ENCODE measurements around the gene TMEM89. TPM values are rescaled to one million over a fixed set of nuclear protein-coding genes. Genes with fewer than 3 reads are reported as not detected.

Gene TMEM89, protein sequence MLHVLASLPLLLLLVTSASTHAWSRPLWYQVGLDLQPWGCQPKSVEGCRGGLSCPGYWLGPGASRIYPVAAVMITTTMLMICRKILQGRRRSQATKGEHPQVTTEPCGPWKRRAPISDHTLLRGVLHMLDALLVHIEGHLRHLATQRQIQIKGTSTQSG
- not detected for total RNA-seq
- long read RNA-seq, result 0 reads

- no peak for DNase-seq
- ATAC-seq, result no peak
- intact Hi-C loops (cut with DNase I), result no loop called here
Measured at GRCh38 chr3:48621461-48621869, at the start of gene TMEM89. TMEM89 (minus strand) TSS chr3:48621769; CDS start chr3:48621756, 13 bp downstream.

DNA sequence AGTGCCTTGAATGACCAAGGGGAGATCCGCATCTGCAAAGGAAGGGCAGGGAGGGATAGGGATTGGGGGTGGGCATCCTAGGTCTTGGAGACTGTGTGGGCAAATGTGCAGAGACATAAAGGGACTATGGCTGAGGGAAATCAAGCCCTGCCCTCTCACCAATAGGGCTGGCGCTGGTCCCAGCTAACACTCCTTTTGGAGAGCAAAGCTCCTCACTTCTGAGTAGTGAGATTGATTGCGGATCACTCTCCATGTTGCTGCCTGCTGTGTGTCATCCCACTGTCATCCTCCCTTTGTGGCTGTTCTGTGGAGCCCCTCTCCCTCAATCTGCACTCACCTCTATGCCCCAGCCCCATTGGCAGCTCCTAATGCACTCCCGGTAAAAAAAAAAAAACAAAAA is 43.4 kb upstream of the TMEM89 start:
- ATAC-seq, result no peak
- intact Hi-C loops (cut with DNase I), result no loop called here
- no peak for DNase-seq

- no peak for ATAC-seq
- no peak for DNase-seq
- intact Hi-C loops (cut with DNase I), result no loop called here
Measured at GRCh38 chr3:48664313-48664644, 42.7 kb upstream of the TMEM89 start.

DNA sequence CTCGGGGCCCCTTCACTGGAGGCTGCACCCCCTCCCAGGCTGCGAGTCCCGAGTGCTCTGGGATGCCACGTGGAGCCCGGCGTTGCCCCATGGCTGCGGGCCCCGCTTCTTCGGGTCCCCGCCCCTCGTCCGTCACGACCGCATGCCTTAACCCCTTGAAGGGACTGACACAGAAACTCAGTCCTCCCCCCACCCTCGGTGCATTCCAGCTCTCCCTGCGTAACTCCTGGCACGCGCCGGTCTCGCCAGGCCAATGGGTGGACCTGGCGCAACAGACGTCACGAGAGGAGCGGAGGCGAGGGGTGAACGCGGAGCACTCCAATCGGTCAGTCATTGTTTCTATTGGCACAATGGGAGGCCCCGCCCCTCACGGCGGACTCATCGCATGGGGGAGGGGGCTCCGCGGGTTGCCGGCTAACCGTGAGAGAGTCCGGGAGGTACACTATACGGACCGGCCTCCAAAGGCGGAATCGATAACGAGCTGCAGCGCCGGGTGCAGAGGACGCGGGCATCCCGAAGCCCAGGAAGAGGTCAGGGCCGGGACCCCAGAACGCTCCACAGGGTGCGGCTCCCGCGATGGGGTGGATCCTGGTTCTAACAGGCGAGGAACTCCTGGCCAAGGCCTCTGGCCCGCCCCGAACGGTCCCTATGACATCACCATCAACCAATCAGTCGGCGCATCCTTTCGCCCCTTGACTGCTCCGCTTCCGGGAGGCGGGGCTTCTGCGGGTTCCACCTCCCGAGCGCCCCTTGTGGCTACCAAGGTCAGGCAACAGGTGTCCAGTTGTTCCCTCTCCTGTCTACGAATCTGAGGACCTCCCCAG is 42.1 kb upstream of the TMEM89 start:
- peak; percentile 87 to 91 for ATAC-seq
- intact Hi-C loops (cut with DNase I), result no loop called here
- DNase-seq, result peak; percentile 95

DNA sequence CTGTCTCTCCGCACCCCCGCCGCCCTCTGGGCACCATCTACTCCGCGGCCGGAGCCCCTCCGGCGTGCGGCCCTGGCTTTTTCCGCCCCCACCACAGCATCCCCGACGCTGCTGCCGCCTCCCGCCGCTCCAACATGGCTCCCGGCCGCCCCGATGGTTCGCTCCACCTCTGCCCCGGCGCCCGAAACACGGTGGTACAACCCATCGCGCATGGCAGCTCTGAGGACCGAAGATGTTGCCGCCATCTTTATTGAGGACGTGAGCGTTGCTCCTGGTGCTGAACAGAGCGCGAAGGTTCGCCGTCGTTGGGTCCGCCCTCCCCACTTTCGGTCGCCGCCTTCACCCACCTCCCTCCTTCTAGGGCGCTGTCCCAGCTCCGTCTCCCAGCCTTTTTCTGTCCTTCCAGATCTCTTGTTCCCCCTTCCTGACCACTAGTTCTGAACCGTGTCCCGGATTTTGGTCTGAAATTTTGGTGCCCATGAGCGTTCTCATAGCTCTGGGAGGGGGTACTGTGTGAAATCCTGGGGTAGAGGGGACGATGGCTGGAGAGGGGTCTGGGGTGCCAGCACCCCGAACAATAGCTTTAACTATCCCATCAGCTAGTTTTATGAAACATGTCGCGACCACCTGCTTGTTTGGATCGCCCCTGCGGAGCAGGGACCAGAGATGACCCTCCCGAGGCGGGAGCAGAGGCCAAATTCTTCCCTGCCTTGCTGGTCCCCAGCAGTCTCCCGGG is 41.4 kb upstream of the TMEM89 start, which contains the start of gene CELSR3:
CELSR3 (minus strand) TSS at position 134 of the 736 bp plus-strand sequence. CDS start 252 bp downstream, outside the sequence.
- DNase-seq (peak; percentile 79), ATAC-seq (peak; percentile 58 to 69)
- intact Hi-C loops (cut with DNase I), result no loop called here

GRCh38 chr3:48662145-48662752 is 40.7 kb upstream of the TMEM89 start:
- DNase-seq (no peak), ATAC-seq (no peak)
- intact Hi-C loops (cut with DNase I), result no loop called here

DNA sequence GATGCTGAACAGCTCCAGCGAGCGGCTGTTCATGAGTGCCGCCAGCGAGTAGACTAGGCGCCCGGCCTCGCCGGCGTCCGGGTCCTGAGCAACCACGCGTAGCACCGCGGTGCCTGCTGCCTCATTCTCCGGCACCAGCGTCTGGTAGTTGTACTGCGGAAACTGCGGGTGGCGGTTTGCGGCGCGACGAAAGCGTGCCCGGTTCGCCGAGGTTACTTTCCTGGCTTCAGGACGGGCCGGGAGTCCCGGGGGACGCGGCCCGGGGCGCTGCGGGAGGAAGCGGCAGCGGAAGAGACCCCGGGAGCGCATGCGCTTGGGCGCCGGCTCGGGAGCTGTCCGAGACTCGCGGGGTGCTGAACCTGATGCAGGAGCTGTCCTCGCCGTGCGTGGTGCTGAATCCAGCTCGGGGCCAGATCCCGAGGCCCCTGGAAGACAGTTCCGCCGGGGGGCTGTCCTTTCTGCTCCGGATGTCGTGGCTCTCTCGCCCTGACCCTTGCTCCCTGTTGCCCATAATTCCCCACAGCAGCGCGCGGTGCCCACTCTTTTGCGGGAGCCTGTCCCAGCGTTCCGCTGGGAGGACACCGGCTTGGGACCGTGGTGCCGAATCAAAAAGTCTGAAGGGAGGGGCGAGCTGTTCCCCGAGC is 40.1 kb upstream of the TMEM89 start:
- ATAC-seq, result peak; percentile 4 to 5
- intact Hi-C loops (cut with DNase I), result no loop called here

DNA sequence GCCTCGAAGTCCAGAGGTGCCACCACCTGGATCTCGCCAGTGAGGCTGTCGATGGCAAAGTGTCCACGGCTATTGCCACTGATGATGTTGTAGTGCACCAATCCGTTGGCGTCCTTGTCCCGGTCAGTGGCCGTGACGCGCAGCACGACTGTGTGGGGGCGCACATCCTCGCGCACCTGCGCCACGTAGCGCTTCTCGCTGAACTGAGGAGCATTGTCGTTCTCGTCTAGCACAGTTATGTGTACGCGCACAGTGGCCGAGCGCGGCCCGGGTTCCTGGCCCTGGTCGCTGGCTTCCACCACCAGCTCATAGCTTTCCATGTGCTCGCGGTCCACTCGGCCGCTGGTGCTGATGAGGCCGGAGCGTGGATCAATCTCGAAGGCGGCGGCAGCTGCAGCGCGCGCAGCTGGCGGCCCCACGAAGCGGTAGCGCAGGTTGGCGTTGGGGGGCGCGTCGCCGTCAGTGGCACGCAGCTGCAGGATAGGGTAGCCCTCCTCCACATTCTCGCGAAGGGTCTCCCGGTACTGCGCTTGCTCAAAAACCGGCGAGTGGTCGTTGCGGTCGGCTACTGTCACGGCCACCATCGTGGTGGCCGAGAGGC is 39.3 kb upstream of the TMEM89 start:
- intact Hi-C loops (cut with DNase I), result no loop called here
- ATAC-seq (no peak), DNase-seq (no peak)

More for the DNA sequence above, 40.1 kb upstream of the TMEM89 start:
- DNase-seq, result peak; percentile 70

DNA sequence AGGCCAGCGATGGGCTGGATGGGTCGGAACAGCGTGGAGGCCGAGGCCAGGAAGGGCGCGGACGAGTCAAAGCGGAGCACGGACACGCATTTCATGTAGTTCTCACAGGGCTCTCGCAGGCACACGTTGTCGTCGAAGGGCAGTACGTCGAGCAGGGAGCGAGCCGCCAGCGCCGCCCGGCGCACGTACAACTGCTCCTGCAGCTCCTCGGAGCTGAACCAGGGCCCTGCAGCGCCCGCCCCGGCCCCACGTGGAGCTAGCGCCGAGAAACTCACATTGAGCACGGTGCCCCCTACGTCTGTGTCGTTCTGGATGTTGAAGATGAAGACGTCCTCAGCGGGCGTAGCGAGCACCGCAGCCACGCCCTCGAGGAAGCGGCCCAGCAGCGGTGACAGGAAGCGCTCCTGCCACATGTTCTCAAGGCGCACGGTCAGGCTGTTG is 35.3 kb upstream of the TMEM89 start:
- ATAC-seq, result no peak
- intact Hi-C loops (cut with DNase I), result loop anchor here in 1 of 2 donors (1.0 kb wide), 1 partner anchor 22 kb away; the partner anchor contains the start of gene SLC26A6

DNA sequence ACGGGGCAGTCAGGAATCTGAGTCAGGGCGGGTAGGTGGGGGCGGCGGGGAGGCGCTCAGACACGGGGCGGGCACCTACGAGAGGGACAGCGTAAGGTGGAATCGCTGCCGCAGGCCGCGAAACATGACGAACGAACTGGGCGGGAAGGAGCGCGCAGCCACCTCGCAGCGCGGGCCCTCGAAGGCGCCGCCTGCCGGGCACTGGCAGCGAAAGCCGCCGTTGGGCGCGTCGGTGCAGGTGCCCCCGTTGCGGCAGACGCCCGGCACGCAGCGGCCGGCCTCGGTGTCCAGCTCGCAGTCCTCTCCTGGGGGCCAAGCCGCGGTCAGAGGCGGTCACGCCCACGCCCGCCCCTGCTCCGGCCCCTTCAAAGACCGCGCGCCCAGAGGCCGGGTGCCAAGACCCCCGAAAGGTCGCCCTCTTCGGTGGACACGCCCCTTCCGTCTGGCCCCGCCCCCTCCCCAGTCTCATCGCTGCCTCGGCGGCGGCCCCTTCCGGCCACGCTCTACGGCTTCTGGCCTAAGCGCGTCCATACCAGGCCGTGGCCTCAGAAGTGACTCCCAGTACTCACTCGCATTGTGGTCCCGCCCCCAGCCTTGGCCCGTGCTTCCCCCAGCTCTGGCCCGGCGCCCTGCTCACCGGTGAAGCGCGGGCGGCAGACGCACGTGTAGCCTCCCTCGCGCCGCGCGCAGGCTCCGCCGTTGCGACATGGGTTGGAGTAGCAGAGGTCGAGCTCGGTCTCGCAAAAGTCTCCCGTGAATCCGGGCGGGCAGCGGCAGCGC is 34.7 kb upstream of the TMEM89 start:
- ATAC-seq (peak; percentile 89 to 94), DNase-seq (peak; percentile 89)
- intact Hi-C loops (cut with DNase I), result loop anchor here in 1 of 2 donors (1.0 kb wide), 1 partner anchor 21 kb away; the partner anchor contains the start of gene SLC26A6

More for the DNA sequence above, 35.3 kb upstream of the TMEM89 start:
- DNase-seq, result no peak

DNA sequence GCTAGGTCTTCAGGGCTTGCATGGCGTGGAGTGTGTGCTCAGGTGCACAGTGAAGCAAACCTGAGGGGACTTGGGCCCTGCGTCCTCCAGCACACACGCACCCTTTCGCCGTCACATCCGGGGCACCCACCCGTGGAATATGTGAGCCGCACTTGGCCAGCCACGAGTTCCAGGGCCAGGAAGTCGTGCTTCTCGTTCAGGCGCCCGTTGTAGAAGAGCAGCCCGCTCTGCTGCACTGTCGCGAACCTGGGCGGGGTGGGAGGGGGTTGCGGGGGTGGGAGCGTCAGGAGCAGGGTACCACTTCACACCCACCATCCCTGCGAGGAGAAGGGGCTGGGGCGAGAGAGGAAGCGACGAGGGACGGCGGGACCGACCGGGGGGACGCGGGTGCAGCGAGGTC is 34.0 kb upstream of the TMEM89 start:
- no peak for DNase-seq
- peak in 1 of 2 donors; percentile 2 for ATAC-seq
- intact Hi-C loops (cut with DNase I), result loop anchor here in 1 of 2 donors (1.0 kb wide), 1 partner anchor 20 kb away; the partner anchor contains the start of gene SLC26A6

DNA sequence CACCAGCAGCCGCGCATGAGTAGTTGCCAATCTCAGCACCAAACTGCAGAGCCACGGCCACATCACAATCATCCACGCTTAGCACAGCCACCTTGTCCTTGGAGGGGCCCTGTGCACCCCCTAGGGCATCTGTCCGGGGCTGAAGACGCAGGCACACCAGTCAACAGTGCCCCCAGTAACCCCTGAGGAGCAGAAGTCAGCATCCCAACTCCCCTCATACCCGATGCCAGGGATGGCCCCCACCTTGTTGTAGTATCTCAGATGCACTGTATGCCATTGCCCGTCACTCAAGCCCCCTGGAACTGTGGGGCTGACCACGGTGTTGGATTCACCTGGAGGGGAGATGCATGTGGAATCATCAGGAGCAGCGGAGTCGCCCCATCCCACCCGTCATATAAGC is 33.5 kb upstream of the TMEM89 start:
- no peak for DNase-seq
- ATAC-seq, result no peak

DNA sequence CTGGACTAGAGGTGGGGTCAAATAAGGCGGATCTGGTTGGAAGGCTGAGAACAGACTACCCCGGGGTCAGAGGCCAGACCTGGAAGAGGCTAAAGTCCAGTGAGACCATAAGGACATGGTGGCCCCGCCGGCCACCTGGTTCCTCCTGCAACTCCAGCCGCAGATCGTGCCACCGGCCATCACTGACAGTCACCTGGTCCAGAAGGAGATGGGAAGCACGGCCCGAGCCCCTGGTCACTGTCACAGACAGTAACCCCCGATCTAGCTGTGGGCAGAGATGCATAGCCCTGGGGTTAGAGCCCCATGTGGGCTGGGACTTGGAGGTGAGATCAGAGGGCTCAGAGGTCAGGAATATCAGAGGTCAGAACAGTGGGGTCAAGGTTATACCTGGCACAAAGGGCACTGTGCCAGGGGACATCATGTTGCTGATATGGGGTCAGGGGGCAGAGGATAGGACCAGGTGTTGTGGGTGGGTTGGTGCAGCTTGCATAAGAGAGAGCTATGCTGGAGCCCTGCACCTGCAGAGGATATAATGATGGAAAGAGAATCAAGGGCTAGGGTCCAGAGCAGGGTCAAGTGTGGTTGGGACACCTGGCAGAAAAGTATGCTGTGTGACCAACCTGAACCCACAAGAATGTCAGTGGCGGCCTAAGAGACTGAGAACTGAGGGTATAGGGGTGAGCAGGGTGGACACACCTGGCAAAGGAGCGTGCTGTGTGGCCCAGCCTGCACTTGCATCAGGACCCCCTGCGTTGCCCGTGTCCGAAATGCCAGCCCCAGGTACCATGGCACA is 31.6 kb upstream of the TMEM89 start:
- intact Hi-C loops (cut with DNase I), result no loop called here
- ATAC-seq (no peak), DNase-seq (no peak)

More for the DNA sequence above, 33.5 kb upstream of the TMEM89 start:
- intact Hi-C loops (cut with DNase I), result no loop called here

GRCh38 chr3:48651771-48652170 is 30.2 kb upstream of the TMEM89 start:
- ATAC-seq (no peak), DNase-seq (no peak)
- intact Hi-C loops (cut with DNase I), result no loop called here

- ATAC-seq (no peak), DNase-seq (no peak)
- intact Hi-C loops (cut with DNase I), result no loop called here
Measured at GRCh38 chr3:48650723-48651122, 29.2 kb upstream of the TMEM89 start.

GRCh38 chr3:48648188-48648850 is 26.8 kb upstream of the TMEM89 start:
- intact Hi-C loops (cut with DNase I), result no loop called here
- ATAC-seq (no peak), DNase-seq (no peak)
